Gastroesophageal sphincter (tissue), 4 donors: ENCODE results near the gene SPOCK2. TPM values are rescaled to one million over a fixed set of nuclear protein-coding genes. Genes with fewer than 3 reads are reported as not detected.

ENCODE experiments used
- ATAC-seq: fragments of 150-250 bp; one replicate; pipeline ENCODE4 v1.9.1; 2016; ENCODE audit warnings: mild to moderate bottlenecking, moderate library complexity
- H3K27ac ChIP-seq, 4 donors: fragments of 200-600 bp; sonication (generic) in 3 of 4; 1 replicate in 3 of 4; 2 replicates in 1 of 4; pipeline ENCODE4 v1.5.1; 2016 to 2019
- H3K27me3 ChIP-seq: fragments of 200-600 bp; sonication (generic); one replicate; pipeline ENCODE4 v1.5.1; 2019
- H3K36me3 ChIP-seq, 2 donors: fragments of 200-600 bp; sonication (generic); one replicate each; pipeline ENCODE4 v1.5.1; 2019; ENCODE audit warnings: control low read depth in 1 of 2
- H3K4me1 ChIP-seq, 3 donors: fragments of 200-600 bp; sonication (generic); 1 replicate in 2 of 3; 2 replicates in 1 of 3; pipeline ENCODE4 v1.5.1; 2016 to 2019; ENCODE audit warnings: control low read depth in 2 of 3
- H3K4me3 ChIP-seq, 2 donors: fragments of 200-600 bp; sonication (generic); one replicate each; pipeline ENCODE4 v1.5.1; 2019; ENCODE audit warnings: mild to moderate bottlenecking in 1 of 2, moderate library complexity in 1 of 2
- H3K9me3 ChIP-seq, 3 donors: fragments of 200-600 bp; sonication (generic); one replicate each; pipeline ENCODE4 v1.5.1; 2017 to 2019; ENCODE audit warnings: control low read depth in 2 of 3
- EP300 ChIP-seq: sonication (generic); formaldehyde crosslinking; IDR thresholded peaks from one replicate; pipeline ENCODE4 v1.6.1; 2017; ENCODE audit warnings: antibody characterized with exemption, mild to moderate bottlenecking
- POLR2A ChIP-seq, 2 donors: fragments of 450-650 bp; IDR thresholded peaks; one replicate each; pipeline ENCODE4 v1.6.1; 2017; ENCODE audit warnings: antibody characterized with exemption in 2 of 2, mild to moderate bottlenecking in 2 of 2, moderate library complexity in 1 of 2
- POLR2AphosphoS5 ChIP-seq: sonication (generic); formaldehyde crosslinking; IDR thresholded peaks from one replicate; pipeline ENCODE4 v1.6.1; 2017; ENCODE audit warnings: antibody characterized with exemption
- WGBS, 2 donors: methylation state at CpG; one replicate each; pipeline ENCODE4 v1.1.5; 2018; ENCODE audit warnings: low coverage in 1 of 2; 5-methylcytosine and 5-hydroxymethylcytosine counted together
- total RNA-seq, 4 donors: library from RNA; depleted of rRNA; stranded (reverse); fragments of >200 nt; gene quantifications; one replicate each; pipeline ENCODE4 v1.1.0, GENCODE V29; 2016
- TF ChIP-seq, protein P1 (sequence below), 4 experiments: fragments of 200-600 bp in 2 of 4; fragments of 450-650 bp in 2 of 4; sonication (generic) in 1 of 4; IDR thresholded peaks; one replicate each; pipeline ENCODE4 v1.5.1; 2017 to 2019; ENCODE audit warnings: antibody characterized with exemption in 4 of 4, mild to moderate bottlenecking in 2 of 4, moderate library complexity in 2 of 4

Gene SPOCK2
- total RNA-seq, 4 donors from 2014 or later, result 6.2 to 9.2 (median 7.9) TPM

DNA sequence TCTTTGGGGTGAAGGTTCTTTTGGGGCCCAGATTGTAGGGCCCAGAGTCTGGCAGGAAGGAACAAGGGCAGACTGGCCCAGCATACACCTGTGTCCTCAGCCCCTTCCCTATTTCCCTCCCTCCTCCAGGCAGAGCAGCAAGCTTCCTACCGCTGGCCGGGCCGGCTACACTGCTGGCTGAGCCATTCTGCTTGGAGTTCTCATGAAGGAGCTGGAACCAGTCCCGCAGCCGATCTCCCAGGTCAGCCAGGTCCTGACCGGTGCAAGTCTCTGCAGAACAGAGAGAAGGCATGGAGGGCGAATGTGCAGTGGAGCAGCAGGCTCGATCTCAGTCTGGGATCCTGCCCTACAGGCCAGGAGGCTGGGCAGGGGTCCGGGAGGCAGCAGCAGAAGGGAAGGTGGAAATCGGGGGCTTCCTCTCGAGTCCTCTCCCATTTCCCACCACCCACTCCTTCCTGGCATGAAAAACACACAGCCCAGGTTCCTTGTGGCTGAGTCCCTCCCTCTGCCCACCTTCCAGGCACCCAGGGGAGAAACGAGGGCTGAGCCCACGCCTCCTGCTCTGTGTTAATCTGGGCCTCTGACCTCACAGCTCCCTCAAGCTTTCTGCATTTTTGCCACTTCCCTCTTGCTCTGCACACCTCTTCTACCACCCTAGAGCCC is 20.8 kb downstream of the SPOCK2 start:
- no peak for ATAC-seq
- H3K4me1 ChIP-seq, result peaks cover 0 to 19% (median 0%) of the 10 kb centered on the region in 3 donors
- no peaks in the 10 kb centered on the region for H3K9me3 ChIP-seq
- TF ChIP-seq EP300, result no peak
- no peak for TF ChIP-seq POLR2AphosphoS5
- TF ChIP-seq POLR2A (IDR thresholded peaks at IDR 0.05), result no peak
- TF ChIP-seq, protein P1, sequence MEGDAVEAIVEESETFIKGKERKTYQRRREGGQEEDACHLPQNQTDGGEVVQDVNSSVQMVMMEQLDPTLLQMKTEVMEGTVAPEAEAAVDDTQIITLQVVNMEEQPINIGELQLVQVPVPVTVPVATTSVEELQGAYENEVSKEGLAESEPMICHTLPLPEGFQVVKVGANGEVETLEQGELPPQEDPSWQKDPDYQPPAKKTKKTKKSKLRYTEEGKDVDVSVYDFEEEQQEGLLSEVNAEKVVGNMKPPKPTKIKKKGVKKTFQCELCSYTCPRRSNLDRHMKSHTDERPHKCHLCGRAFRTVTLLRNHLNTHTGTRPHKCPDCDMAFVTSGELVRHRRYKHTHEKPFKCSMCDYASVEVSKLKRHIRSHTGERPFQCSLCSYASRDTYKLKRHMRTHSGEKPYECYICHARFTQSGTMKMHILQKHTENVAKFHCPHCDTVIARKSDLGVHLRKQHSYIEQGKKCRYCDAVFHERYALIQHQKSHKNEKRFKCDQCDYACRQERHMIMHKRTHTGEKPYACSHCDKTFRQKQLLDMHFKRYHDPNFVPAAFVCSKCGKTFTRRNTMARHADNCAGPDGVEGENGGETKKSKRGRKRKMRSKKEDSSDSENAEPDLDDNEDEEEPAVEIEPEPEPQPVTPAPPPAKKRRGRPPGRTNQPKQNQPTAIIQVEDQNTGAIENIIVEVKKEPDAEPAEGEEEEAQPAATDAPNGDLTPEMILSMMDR (IDR thresholded peaks at IDR 0.05), result no peak
- peak overlapping the region in 1 of 4 donors; percentile 49 for H3K27ac ChIP-seq
- no peaks in the 10 kb centered on the region for H3K36me3 ChIP-seq
- no peaks in the 10 kb centered on the region for H3K27me3 ChIP-seq
- no peak overlapping the region for H3K4me3 ChIP-seq
- WGBS, 2 donors, result 60% methylated on average over 1 of the region's 13 CpGs; no CpG with 5 or more reads in 1 of the 2 donors

DNA sequence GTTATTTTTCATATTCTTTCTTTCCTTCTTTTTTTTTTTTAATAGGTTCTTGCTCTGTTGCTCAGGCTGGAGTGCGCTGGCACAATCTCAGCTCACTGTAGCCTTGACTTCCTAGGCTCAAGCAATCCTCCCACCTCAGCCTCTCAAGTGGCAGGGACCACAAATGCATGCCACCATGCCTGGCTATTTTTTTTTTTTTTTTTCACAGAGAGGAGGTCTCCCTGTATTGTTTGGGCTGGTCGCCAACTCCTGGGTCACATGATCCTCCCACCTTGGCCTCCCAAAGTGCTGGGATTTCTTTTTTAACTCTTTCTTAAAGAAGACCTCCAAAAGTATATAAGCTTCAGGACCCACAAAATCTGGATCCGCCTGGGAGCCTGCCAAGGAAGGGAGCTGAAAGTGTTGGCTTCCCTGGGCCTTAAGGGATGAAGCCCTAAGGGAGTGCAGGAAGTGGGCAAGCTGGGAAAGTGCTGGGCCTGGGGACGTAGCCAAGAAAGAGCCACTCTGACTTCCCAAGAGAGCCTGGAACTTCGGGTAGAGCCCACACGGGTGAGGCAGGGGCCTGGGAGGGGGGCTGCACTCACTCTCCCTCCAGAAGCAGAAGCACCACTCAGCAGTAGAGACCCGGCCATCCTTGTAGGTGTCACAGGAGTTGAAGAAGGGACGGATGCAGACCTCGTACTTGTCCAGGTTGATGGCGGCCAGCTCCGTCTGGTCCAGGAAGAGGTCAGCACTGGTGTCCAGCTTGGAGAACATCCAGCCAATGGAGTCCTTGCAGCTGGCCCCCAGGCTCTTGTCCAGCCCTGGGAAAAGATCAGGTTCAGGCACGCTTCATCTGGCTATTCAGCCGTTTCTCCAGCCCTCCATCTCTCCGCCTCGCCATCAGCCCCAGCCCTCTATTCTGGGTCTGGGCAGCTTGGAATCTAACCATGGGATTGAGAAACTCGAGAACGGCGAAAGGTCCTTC is 21.8 kb downstream of the SPOCK2 start:
- 75% methylated on average over 8 of the region's 18 CpGs; no CpG with 5 or more reads in 1 of the 2 donors for WGBS, 2 donors
- no peak overlapping the region for H3K4me3 ChIP-seq
- peaks cover 0 to 19% (median 0%) of the 10 kb centered on the region in 3 donors for H3K4me1 ChIP-seq
- no peaks in the 10 kb centered on the region for H3K36me3 ChIP-seq
- no peaks in the 10 kb centered on the region for H3K27me3 ChIP-seq
- peak; percentile 63 for ATAC-seq
- TF ChIP-seq POLR2AphosphoS5, result peak; percentile 19
- TF ChIP-seq EP300, result no peak
- no peaks in the 10 kb centered on the region for H3K9me3 ChIP-seq
- peak overlapping the region in 1 of 4 donors; percentile 49 for H3K27ac ChIP-seq

DNA sequence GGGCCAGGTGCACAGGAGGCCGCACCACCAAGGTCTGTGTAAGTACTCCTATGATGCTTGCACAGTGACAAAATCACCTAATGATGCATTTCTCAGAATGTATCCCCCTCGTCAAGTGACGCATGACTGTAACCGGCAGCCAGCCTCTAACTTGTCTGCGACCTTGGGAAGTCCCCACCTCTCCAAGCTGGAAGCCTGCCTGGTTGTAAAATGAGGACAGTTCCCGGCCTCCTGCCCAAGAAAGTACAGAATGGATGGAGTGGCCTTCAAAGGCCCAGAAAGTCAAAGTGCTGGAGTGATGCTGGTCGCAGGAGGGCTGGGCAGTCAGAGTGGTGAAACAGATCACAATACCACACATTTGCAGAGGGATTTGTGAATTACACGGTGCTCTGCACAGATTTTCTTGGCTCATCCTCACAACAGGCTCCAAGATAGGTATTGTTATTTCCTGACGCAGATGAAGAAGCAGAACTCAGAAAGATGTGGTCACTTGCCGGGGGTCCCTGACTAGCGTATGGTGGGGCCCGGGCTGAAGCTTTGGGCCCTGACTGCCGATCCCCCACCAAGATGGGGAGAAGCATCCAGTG is 22.8 kb downstream of the SPOCK2 start:
- H3K4me3 ChIP-seq, result no peak overlapping the region
- H3K36me3 ChIP-seq, result no peaks in the 10 kb centered on the region
- H3K27ac ChIP-seq, result no peak overlapping the region
- no peaks in the 10 kb centered on the region for H3K9me3 ChIP-seq
- peaks cover 0 to 19% (median 0%) of the 10 kb centered on the region in 3 donors for H3K4me1 ChIP-seq
- ATAC-seq, result no peak
- TF ChIP-seq, protein P1 (IDR thresholded peaks at IDR 0.05), result no peak
- no peak for TF ChIP-seq POLR2AphosphoS5
- no peak for TF ChIP-seq POLR2A (IDR thresholded peaks at IDR 0.05)
- no peak for TF ChIP-seq EP300
- H3K27me3 ChIP-seq, result peaks cover 1% of the 10 kb centered on the region
- WGBS, 2 donors, result 77 to 78% methylated on average over 7 to 8 of the region's 13 CpGs

DNA sequence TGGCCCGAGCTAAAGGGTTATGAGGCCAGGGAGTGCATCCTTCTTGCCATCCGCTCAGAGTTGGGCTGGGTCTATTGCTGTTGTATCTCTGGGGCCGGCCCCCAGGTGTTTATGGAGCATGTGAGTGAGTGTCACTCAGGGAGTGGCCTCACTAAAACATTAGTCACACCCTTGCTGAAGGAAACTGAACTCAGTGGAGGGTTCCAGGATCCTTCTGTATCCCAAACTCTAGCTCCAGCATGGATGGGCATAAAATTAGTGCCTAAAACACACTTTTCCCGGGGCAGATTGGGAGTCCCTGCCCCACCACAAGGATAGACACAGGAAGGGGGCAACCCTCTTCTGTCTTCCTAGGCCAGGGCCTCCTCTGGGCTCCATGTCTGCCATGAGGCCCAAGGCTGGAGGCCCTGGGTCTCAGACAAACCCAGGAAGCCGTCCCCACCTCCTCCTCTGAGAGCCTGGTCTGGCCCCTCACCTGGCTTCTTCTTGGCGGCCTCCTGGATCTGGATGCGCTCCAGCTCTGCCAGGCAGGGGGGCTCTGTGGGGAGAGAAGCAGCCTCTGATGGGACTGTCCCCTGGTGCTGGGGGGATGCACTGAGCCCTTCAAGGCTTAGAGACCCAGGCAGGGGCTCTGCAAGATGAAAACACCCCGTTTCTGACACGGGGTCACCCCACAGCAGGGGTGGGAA is 24.5 kb downstream of the SPOCK2 start:
- WGBS, 2 donors, result 0 to 83% methylated on average over 1 of the region's 9 CpGs
- TF ChIP-seq EP300 (no peak), POLR2A (IDR thresholded peaks at IDR 0.05) (no peak), POLR2AphosphoS5 (no peak)
- TF ChIP-seq, protein P1 (IDR thresholded peaks at IDR 0.05), result no peak
- ATAC-seq, result no peak

More for the DNA sequence above, 24.5 kb downstream of the SPOCK2 start:
- Histone ChIP-seq H3K27ac (no peak overlapping the region), H3K27me3 (peaks cover 3% of the 10 kb centered on the region), H3K36me3 (no peaks in the 10 kb centered on the region), H3K9me3 (no peaks in the 10 kb centered on the region), H3K4me1 (peaks cover 0 to 18% (median 0%) of the 10 kb centered on the region in 3 donors), H3K4me3 (no peak overlapping the region)
